ENCODE results near the gene TRHDE.

DNA sequence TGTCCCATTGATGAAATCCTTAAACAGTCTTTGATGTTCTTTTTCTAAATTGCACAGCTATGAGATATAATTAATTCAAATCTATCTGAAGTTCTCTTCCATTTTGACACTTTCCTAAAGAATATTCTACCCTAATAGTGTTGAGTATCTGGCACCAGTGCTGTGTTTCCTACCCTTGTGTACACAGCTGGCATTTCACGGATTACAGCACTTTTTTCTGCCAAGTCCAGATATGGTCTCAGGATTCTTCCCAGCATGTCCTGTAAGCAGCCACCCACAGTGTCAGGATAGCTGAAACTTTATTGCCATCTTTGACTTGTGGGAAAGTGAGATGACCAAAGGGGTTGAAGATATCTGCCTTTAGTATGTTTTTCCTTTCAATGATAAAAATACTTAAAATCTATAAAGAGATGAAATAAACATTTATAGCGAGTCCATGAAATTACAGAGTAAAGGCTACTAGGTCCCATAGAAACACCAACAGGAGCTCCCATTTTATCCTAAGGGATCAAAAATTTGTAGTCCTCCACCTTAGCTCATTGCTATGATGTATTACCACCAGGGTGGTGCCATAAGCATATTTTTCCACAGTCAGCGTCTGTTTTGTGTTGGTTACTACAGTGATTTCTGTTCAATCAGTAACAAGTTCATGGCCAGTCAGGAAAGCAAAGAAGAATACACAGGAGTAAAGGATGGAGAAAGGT is 96.7 kb downstream of the TRHDE start:
- TF ChIP-seq, protein P1, sequence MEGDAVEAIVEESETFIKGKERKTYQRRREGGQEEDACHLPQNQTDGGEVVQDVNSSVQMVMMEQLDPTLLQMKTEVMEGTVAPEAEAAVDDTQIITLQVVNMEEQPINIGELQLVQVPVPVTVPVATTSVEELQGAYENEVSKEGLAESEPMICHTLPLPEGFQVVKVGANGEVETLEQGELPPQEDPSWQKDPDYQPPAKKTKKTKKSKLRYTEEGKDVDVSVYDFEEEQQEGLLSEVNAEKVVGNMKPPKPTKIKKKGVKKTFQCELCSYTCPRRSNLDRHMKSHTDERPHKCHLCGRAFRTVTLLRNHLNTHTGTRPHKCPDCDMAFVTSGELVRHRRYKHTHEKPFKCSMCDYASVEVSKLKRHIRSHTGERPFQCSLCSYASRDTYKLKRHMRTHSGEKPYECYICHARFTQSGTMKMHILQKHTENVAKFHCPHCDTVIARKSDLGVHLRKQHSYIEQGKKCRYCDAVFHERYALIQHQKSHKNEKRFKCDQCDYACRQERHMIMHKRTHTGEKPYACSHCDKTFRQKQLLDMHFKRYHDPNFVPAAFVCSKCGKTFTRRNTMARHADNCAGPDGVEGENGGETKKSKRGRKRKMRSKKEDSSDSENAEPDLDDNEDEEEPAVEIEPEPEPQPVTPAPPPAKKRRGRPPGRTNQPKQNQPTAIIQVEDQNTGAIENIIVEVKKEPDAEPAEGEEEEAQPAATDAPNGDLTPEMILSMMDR (IDR thresholded peaks at IDR 0.05), result no peak
- no peak for TF ChIP-seq EP300 (IDR thresholded peaks at IDR 0.05)
